Fibroblast of skin of abdomen (primary cell): ENCODE data around the gene HTRA3.

ENCODE experiments used
- DNase-seq: peaks from one replicate; pipeline ENCODE4 v3.0.0-alpha.2; 2013

HTRA3 gene

GRCh38 chr4:8314691-8315255, 45.2 kb downstream of the HTRA3 start:
- DNase-seq: no peak

DNA sequence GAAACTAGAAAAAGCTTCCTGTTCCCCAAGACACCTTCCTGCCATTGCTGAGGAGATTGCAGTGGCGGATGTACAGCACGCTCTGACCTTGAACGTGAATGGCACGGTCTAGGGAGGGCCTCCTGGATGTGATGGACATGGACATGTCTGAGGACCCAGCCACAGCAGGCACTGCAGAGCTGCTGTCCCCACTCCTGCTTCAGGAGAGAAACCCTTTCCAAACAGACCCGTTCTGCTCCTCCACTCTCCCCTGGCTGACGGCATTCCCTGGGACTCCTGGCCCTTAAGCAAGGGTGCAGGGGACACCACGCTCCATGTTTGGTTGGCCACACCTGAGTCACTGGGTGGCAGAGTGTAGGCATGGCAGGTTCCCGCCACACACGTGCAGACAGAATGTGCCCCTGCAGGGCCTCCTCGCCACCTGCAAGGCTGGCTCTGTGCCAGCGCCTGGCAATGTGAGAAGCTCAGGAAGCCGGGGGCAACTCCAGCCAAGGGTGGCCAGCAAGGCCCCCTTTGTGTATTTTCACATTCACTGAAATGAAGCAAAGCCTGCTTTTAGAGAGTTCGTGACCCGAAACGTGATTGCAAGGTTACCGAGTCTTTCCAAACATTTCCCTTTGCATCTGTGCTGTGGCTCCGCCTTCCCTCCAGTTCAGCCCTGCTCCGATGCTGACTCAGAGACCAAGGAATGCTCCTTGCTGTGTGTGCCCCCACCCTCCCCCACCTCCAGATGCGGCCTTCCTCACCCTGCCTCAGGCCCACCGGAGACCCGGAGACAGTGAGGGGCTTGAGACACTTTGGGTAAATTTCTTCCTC, 46.1 kb downstream of the HTRA3 start:
- peak; percentile 86 for DNase-seq

DNA sequence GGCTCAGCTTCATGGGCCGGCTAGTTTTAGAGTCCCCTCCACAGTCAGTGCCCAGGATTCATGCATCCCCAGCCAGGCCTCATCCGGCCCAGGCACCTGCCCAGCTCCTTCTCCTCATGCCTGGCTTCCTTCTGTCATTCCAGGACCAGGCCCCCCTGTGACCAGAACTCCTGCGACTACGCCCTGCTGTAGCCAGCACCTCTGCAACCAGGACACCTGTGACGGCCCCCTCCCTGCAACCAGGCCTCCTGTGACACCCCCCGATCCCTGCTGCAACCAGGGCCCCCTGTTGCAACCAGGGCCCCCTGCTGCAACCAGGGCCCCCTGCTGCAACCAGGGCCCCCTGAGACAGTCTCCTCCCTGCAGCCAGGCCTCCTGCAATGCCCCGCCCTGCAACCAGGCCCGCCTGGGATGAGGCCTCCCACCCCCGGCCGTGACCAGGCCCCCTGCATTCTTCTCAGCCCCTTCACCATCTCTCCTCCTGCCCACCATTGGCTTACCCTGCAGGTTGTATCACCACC, 46.8 kb downstream of the HTRA3 start:
- DNase-seq: no peak

DNA sequence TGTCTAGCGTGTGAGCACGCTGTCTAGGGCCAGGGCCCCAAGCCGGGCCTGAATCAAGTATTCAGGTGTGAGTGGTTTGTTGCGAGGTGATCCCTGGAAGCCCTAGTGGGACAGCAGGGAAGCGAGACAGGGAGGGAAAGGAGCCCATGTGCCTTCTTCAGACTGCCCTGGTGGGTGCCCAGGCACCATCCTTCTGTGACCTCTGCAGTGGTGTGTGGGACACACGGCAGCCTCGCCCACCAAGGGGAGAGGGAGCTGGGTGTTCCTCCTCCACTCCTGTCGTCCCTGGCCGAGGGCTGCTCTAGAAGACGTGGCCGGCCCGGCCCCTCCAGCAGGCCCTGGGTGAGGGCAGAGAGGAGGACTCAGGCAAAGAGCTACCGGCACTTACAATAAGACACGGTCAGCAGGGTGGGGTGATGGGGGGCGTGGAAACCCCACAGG, 47.4 kb downstream of the HTRA3 start:
- DNase-seq: no peak

DNA sequence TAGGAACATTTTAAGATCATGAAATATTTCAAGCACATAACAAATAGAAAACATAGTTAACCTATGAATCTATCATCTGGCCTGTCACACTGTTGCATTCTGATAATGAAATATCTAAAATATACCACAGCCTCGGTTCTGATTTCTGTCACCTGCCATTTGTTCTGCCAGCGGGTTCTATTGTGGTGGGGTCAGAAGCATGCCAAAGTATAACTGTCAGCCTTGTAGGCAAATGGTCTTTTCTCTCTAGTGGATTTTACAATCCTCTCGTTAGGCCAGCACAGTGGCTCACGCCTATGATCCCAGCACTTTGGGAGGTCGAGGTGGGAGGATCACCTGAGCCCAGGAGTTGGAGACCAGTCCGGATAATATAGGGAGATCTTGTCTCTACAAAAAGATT, 47.9 kb downstream of the HTRA3 start:
- no peak for DNase-seq

GRCh38 chr4:8318509-8318908, 49.0 kb downstream of the HTRA3 start:
- DNase-seq: no peak

DNA sequence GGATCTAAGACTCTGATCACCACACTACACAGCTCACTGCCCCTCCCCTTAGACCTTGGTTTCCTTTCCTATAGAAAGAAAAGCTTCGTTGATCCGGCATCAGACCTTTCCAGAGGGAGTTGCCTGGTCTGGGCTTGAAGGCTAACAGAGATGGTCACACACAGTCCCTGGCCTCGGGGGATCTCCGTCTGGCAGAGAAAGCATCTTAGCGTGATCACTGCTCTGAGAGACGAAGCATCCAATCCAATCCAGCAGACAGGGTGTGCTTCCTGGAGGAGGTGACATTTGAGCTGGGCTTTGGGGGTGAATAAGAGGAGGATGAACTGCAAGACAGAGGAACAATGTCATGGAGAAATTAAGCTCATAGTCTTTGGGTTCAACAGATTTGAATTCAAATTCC, 49.5 kb downstream of the HTRA3 start:
- DNase-seq: no peak

GRCh38 chr4:8319731-8320385, 50.3 kb downstream of the HTRA3 start:
- DNase-seq: no peak

GRCh38 chr4:8320386-8320750, 50.8 kb downstream of the HTRA3 start:
- DNase-seq: no peak

GRCh38 chr4:8321220-8321619, 51.7 kb downstream of the HTRA3 start:
- DNase-seq: no peak

GRCh38 chr4:8321771-8322170, 52.2 kb downstream of the HTRA3 start:
- no peak for DNase-seq

- no peak for DNase-seq
Measured at GRCh38 chr4:8322794-8323704, 53.5 kb downstream of the HTRA3 start.

- no peak for DNase-seq
Measured at GRCh38 chr4:8323947-8324555, 54.5 kb downstream of the HTRA3 start.

DNA sequence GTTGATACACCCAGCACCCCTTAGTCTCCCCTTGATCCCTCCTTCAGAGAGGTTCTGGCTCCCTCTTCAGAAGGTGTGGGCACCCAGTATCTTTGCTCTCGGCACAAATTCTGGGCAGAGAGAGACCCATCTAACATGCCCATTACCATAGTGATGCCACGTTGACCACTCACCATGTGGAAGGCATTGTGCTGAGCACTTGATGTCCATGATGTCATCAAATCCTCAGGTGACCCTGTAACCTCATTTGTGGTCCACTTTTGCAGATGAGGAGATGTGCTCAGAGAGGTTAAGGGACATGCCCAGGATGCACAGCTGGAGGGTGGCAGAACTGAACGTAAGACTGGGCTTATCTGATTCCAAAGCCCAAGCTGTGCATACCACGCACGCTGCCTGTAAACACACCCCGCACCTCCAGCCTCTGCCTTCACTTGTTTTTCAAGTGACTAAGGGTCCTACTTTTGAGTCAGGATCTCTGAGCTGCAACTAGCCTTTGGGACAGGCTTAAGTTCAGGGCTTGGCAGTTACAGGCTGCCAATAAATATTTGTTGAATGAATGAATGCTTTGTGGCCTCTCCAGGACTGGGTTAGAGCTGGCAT, 55.2 kb downstream of the HTRA3 start:
- no peak for DNase-seq

GRCh38 chr4:8325291-8325973, 55.9 kb downstream of the HTRA3 start:
- no peak for DNase-seq

GRCh38 chr4:8326206-8326605, 56.7 kb downstream of the HTRA3 start:
- DNase-seq: no peak

- DNase-seq: no peak
Measured at GRCh38 chr4:8328456-8328855, 58.9 kb downstream of the HTRA3 start.

- DNase-seq: no peak
Measured at GRCh38 chr4:8328866-8329559, 59.5 kb downstream of the HTRA3 start.

DNA sequence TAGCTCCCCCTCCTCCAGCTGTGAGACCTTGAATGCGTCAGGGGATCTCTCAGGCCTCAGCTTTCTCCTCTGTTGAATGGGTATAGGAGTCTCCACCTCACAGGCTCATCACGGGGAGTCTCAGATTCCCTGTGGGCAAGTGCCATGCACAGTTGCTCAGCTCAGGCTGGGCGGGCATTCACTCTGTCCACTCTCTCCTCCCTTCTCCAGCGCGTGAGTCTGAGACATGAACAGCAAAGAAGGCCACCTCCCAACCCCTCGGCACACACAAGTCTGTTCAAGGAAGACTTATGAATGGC, 60.0 kb downstream of the HTRA3 start:
- DNase-seq: no peak

DNA sequence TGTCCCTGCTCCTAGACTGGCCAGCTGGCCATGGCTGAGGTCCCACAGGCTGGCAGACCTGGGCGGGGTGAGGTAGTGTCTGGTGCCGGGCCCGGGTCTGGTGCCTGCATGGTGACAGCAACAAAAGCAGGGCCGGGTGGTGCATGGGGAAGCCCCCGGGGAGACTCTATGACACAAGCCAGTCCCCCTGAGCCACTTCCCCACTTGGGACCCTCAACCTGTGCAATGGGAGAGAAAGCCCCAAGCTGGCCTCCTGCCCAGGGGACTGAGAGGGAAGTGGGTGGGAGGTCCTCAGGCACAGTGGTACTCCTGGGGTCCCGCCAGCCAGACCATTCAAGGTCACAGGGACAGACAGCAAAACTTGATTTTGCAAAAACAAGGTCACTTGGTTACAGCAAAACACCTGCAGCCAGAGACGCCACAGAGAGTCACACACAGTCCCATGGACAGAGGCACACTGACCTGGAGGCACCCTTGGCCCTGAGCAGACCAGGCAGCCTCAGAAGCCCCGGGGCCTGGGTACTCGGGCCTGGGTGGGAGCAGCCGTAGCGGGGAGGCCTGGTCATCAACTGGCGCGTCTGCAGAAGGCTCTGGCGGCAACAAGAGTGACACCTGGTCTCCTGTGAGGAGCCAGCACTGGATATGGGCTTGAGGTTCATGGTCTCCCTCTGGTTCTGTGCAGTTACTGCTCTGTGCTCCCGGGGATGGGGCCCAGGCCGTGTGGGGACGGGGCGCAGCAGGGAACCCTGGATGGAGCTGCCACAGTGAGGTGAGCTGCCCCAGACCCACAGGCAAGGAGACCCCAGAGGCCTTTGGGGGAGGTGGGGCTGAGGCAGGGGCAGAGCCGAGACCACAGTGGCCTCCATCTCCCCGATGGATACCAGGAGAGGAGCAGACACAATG, 60.6 kb downstream of the HTRA3 start:
- DNase-seq: no peak
